ENCODE data around the gene RASSF10. TPM values are rescaled to one million over a fixed set of nuclear protein-coding genes. Genes with fewer than 3 reads are reported as not detected.

Gene RASSF10
- total RNA-seq, 1 donor from 2014 or later: 2.0 TPM

- H3K9ac ChIP-seq (ENCODE audit: low read length): no peak overlapping the region
- no peaks in the 10 kb centered on the region for H3K36me3 Mint-ChIP-seq (ENCODE audit: low read depth, unreplicated experiment)
- no peaks in the 10 kb centered on the region for H3K27me3 Mint-ChIP-seq (ENCODE audit: low read depth, unreplicated experiment)
- TF ChIP-seq CTCF (IDR thresholded peaks at IDR 0.05; ENCODE audit: insufficient read depth, low read depth, low read length) (no peak), EZH2 (IDR thresholded peaks at IDR 0.05; ENCODE audit: insufficient read depth, low read length) (no peak)
- no peak overlapping the region for H3K4me3 Mint-ChIP-seq (ENCODE audit: unreplicated experiment)
- peaks cover under 1% of the 10 kb centered on the region for H3K4me1 Mint-ChIP-seq (ENCODE audit: low read depth, unreplicated experiment)
- no peak overlapping the region for H3K4me3 ChIP-seq (ENCODE audit: insufficient read depth, low read depth, low read length)
- H3K4me2 ChIP-seq (ENCODE audit: low read length): no peak overlapping the region
- H3K9me3 Mint-ChIP-seq (ENCODE audit: unreplicated experiment): peaks cover 6% of the 10 kb centered on the region
- H3K4me1 ChIP-seq (ENCODE audit: insufficient read depth, low read length): no peaks in the 10 kb centered on the region
- H3K27me3 ChIP-seq (ENCODE audit: insufficient read depth, low read length): peaks cover 36% of the 10 kb centered on the region
- no peak overlapping the region for H2AFZ ChIP-seq (ENCODE audit: low read depth, low read length)
- H4K20me1 ChIP-seq (ENCODE audit: insufficient read depth, low read length): no peaks in the 10 kb centered on the region
- H3K27ac ChIP-seq (ENCODE audit: low read depth, low read length): no peak overlapping the region
- H3K79me2 ChIP-seq (ENCODE audit: insufficient read depth, low read length): no peaks in the 10 kb centered on the region
- DNase-seq (ENCODE audit: low read depth) (no peak), FAIRE-seq (no peak)
- H3K9me3 ChIP-seq (ENCODE audit: insufficient read depth, low read depth, low read length): no peaks in the 10 kb centered on the region
- H3K36me3 ChIP-seq (ENCODE audit: insufficient read depth, low read length): no peaks in the 10 kb centered on the region
- H3K27ac Mint-ChIP-seq (ENCODE audit: unreplicated experiment): no peak overlapping the region
These were observed 36.6 kb downstream of the RASSF10 start for GRCh38 chr11:13045734-13046133.

GRCh38 chr11:13046637-13047570 is 37.8 kb downstream of the RASSF10 start:
- TF ChIP-seq EZH2 (IDR thresholded peaks at IDR 0.05; ENCODE audit: insufficient read depth, low read length): no peak
- TF ChIP-seq CTCF (IDR thresholded peaks at IDR 0.05; ENCODE audit: insufficient read depth, low read depth, low read length): no peak

GRCh38 chr11:13047884-13048283 is 38.8 kb downstream of the RASSF10 start:
- Histone ChIP-seq H3K27me3 (ENCODE audit: insufficient read depth, low read length) (peaks cover 21% of the 10 kb centered on the region), H4K20me1 (ENCODE audit: insufficient read depth, low read length) (no peaks in the 10 kb centered on the region), H3K4me1 (ENCODE audit: insufficient read depth, low read length) (no peaks in the 10 kb centered on the region), H3K27ac (ENCODE audit: low read depth, low read length) (no peak overlapping the region), H3K36me3 (ENCODE audit: insufficient read depth, low read length) (no peaks in the 10 kb centered on the region), H3K4me3 (ENCODE audit: insufficient read depth, low read depth, low read length) (no peak overlapping the region), H2AFZ (ENCODE audit: low read depth, low read length) (no peak overlapping the region), H3K79me2 (ENCODE audit: insufficient read depth, low read length) (no peaks in the 10 kb centered on the region), H3K4me2 (ENCODE audit: low read length) (no peak overlapping the region), H3K9ac (ENCODE audit: low read length) (no peak overlapping the region), H3K9me3 (ENCODE audit: insufficient read depth, low read depth, low read length) (no peaks in the 10 kb centered on the region)
- FAIRE-seq: no peak
- H3K36me3 Mint-ChIP-seq (ENCODE audit: low read depth, unreplicated experiment): no peaks in the 10 kb centered on the region
- peaks cover 4% of the 10 kb centered on the region for H3K9me3 Mint-ChIP-seq (ENCODE audit: unreplicated experiment)
- H3K27me3 Mint-ChIP-seq (ENCODE audit: low read depth, unreplicated experiment): no peaks in the 10 kb centered on the region
- no peak overlapping the region for H3K4me3 Mint-ChIP-seq (ENCODE audit: unreplicated experiment)
- DNase-seq (ENCODE audit: low read depth): no peak
- TF ChIP-seq EZH2 (IDR thresholded peaks at IDR 0.05; ENCODE audit: insufficient read depth, low read length): no peak
- no peak for TF ChIP-seq CTCF (IDR thresholded peaks at IDR 0.05; ENCODE audit: insufficient read depth, low read depth, low read length)
- H3K27ac Mint-ChIP-seq (ENCODE audit: unreplicated experiment): no peak overlapping the region
- peaks cover 8% of the 10 kb centered on the region for H3K4me1 Mint-ChIP-seq (ENCODE audit: low read depth, unreplicated experiment)

More at GRCh38 chr11:13046637-13047570, 37.8 kb downstream of the RASSF10 start:
- no peak overlapping the region for H2AFZ ChIP-seq (ENCODE audit: low read depth, low read length)
- H3K4me3 ChIP-seq (ENCODE audit: insufficient read depth, low read depth, low read length): no peak overlapping the region
- peaks cover 6% of the 10 kb centered on the region for H3K9me3 Mint-ChIP-seq (ENCODE audit: unreplicated experiment)
- no peaks in the 10 kb centered on the region for H3K36me3 ChIP-seq (ENCODE audit: insufficient read depth, low read length)
- H3K9me3 ChIP-seq (ENCODE audit: insufficient read depth, low read depth, low read length): no peaks in the 10 kb centered on the region
- no peak for FAIRE-seq
- H3K9ac ChIP-seq (ENCODE audit: low read length): no peak overlapping the region
- no peaks in the 10 kb centered on the region for H4K20me1 ChIP-seq (ENCODE audit: insufficient read depth, low read length)
- DNase-seq (ENCODE audit: low read depth): no peak
- no peaks in the 10 kb centered on the region for H3K27me3 Mint-ChIP-seq (ENCODE audit: low read depth, unreplicated experiment)
- H3K27ac Mint-ChIP-seq (ENCODE audit: unreplicated experiment): no peak overlapping the region
- H3K4me1 Mint-ChIP-seq (ENCODE audit: low read depth, unreplicated experiment): peaks cover 8% of the 10 kb centered on the region
- no peak overlapping the region for H3K27ac ChIP-seq (ENCODE audit: low read depth, low read length)
- H3K27me3 ChIP-seq (ENCODE audit: insufficient read depth, low read length): peaks cover 30% of the 10 kb centered on the region
- no peaks in the 10 kb centered on the region for H3K79me2 ChIP-seq (ENCODE audit: insufficient read depth, low read length)
- H3K36me3 Mint-ChIP-seq (ENCODE audit: low read depth, unreplicated experiment): no peaks in the 10 kb centered on the region
- no peak overlapping the region for H3K4me3 Mint-ChIP-seq (ENCODE audit: unreplicated experiment)
- no peaks in the 10 kb centered on the region for H3K4me1 ChIP-seq (ENCODE audit: insufficient read depth, low read length)
- H3K4me2 ChIP-seq (ENCODE audit: low read length): no peak overlapping the region
